SK-N-SH (cell line): Measurements from ENCODE around the gene TRIOBP. TPM values are rescaled to one million over a fixed set of nuclear protein-coding genes. Genes with fewer than 3 reads are reported as not detected.

Experiments
- CTCF ChIA-PET: fragments of 300-600, 350-600 bp; formaldehyde crosslinking; extraction: SDS; loops from one replicate; lab custom pipeline; 2021; lab: Yijun Ruan, JAX
- POLR2A ChIA-PET: fragments of 350-600 bp; sonication (Branson Sonifier 250); formaldehyde crosslinking; extraction: SDS; loops from one replicate; lab custom pipeline; 2020; ENCODE audit warnings: antibody characterized with exemption, inconsistent platforms; lab: Yijun Ruan, JAX
- DNase-seq: peaks from one replicate; pipeline ENCODE4 v3.0.0; 2012
- H2AFZ ChIP-seq: fragments of 200-600 bp; sonication (generic); 2 replicates; pipeline ENCODE4 v1.8.1; 2016; ENCODE audit warnings: antibody characterized with exemption, mild to moderate bottlenecking, low read depth
- H3F3A ChIP-seq: fragments of 200-600 bp; sonication (generic); replicated peaks from 2 replicates; pipeline ENCODE3; 2016; ENCODE audit warnings: antibody characterized with exemption, mild to moderate bottlenecking; ENCODE audit not compliant: insufficient read depth
- H3K27ac ChIP-seq, 2 experiments: fragments of 200-500 bp in 1 of 2; fragments of 200-600 bp in 1 of 2; sonication (Bioruptor generic) in 1 of 2; sonication (generic), shearing (Covaris generic) in 1 of 2; 2 replicates each; pipeline versions ENCODE4 v1.5.1 to v1.6.1; 2014 to 2016; ENCODE audit warnings: low read depth in 2 of 2, inconsistent platforms in 1 of 2, low read length in 1 of 2, mild to moderate bottlenecking in 1 of 2, mixed read lengths in 1 of 2
- H3K27me3 ChIP-seq: fragments of 200-600 bp; sonication (generic), shearing (Covaris generic); 2 replicates; pipeline ENCODE4 v1.6.1; 2016; ENCODE audit warnings: mixed run types; ENCODE audit not compliant: insufficient read depth
- H3K36me3 ChIP-seq, 2 experiments: fragments of 200-500 bp in 1 of 2; fragments of 200-600 bp in 1 of 2; sonication (Bioruptor generic) in 1 of 2; sonication (generic) in 1 of 2; replicated peaks in 1 of 2; 2 replicates each; pipeline versions ENCODE3 to v1.5.1; 2014 to 2016; ENCODE audit warnings: low read length in 1 of 2, mild to moderate bottlenecking in 1 of 2; ENCODE audit not compliant: insufficient read depth in 2 of 2, control insufficient read depth in 1 of 2
- H3K4me1 ChIP-seq, 2 experiments: fragments of 200-500 bp in 1 of 2; fragments of 200-600 bp in 1 of 2; sonication (Bioruptor generic) in 1 of 2; sonication (generic), shearing (Covaris generic) in 1 of 2; 2 replicates each; pipeline versions ENCODE4 v1.5.1 to v1.6.1; 2014 to 2016; ENCODE audit warnings: low read depth in 1 of 2, low read length in 1 of 2, mixed run types in 1 of 2; ENCODE audit not compliant: insufficient read depth in 2 of 2, control insufficient read depth in 1 of 2
- H3K4me2 ChIP-seq: fragments of 200-600 bp; sonication (generic), shearing (Covaris generic); 2 replicates; pipeline ENCODE4 v1.6.1; 2017; ENCODE audit warnings: mixed run types
- H3K4me3 ChIP-seq, 2 experiments: fragments of 200-500 bp in 1 of 2; fragments of 200-600 bp in 1 of 2; sonication (Bioruptor generic) in 1 of 2; sonication (generic), shearing (Covaris generic) in 1 of 2; 2 replicates each; pipeline versions ENCODE4 v1.5.1 to v1.8.1; 2014 to 2016; ENCODE audit warnings: low read depth in 2 of 2, inconsistent platforms in 1 of 2, low read length in 1 of 2, mild to moderate bottlenecking in 1 of 2, mixed read lengths in 1 of 2, moderate library complexity in 1 of 2
- H3K79me2 ChIP-seq: fragments of 200-600 bp; sonication (generic); 2 replicates; pipeline ENCODE4 v1.8.1; 2017; ENCODE audit warnings: mild to moderate bottlenecking; ENCODE audit not compliant: insufficient read depth
- H3K9ac ChIP-seq: fragments of 200-600 bp; sonication (generic); 2 replicates; pipeline ENCODE4 v1.6.1; 2017; ENCODE audit warnings: mixed run types
- H3K9me2 ChIP-seq: fragments of 200-600 bp; sonication (generic); 2 replicates; pipeline ENCODE4 v1.6.1; 2017; ENCODE audit warnings: mixed run types
- H3K9me3 ChIP-seq: fragments of 200-600 bp; sonication (generic); 2 replicates; pipeline ENCODE4 v1.6.1; 2017; ENCODE audit warnings: mixed run types, mild to moderate bottlenecking, moderate library complexity
- H4K20me1 ChIP-seq: fragments of 200-600 bp; sonication (generic); 2 replicates; pipeline ENCODE4 v1.6.1; 2017; ENCODE audit warnings: mild to moderate bottlenecking, mixed run types; ENCODE audit not compliant: insufficient read depth
- ELF1 ChIP-seq: IDR thresholded peaks from 2 replicates; pipeline ENCODE4 v1.4.0; 2012
- EP300 ChIP-seq, 2 experiments: IDR thresholded peaks; 2 replicates each; pipeline versions ENCODE4 v1.4.0 to v1.6.1; 2012; ENCODE audit warnings: borderline replicate concordance in 1 of 2, low read depth in 1 of 2, low read length in 1 of 2
- FOSL2 ChIP-seq: IDR thresholded peaks from 2 replicates; pipeline ENCODE4 v1.4.0; 2012; ENCODE audit warnings: low read depth, mild to moderate bottlenecking, moderate library complexity, borderline replicate concordance
- FOXJ3 ChIP-seq: sonication (generic); formaldehyde crosslinking; IDR thresholded peaks from 2 replicates; pipeline ENCODE4 v1.5.1; 2020; ENCODE audit warnings: mild to moderate bottlenecking, missing genetic modification reagents
- GABPA ChIP-seq: IDR thresholded peaks from 2 replicates; pipeline ENCODE4 v1.4.0; 2012; ENCODE audit warnings: low read depth, mild to moderate bottlenecking
- GATA2 ChIP-seq: sonication (generic); formaldehyde crosslinking; IDR thresholded peaks from 2 replicates; pipeline ENCODE4 v1.5.0; 2020; ENCODE audit warnings: mild to moderate bottlenecking, missing genetic modification reagents
- JUND ChIP-seq: IDR thresholded peaks from 2 replicates; pipeline ENCODE4 v1.4.0; 2012
- MEF2A ChIP-seq: IDR thresholded peaks from 2 replicates; pipeline ENCODE4 v1.4.0; 2012; ENCODE audit warnings: low read depth, borderline replicate concordance
- MXI1 ChIP-seq: IDR thresholded peaks from 2 replicates; pipeline ENCODE4 v1.6.1; 2012; ENCODE audit warnings: mild to moderate bottlenecking, low read depth, low read length, improper control_type of control experiment
- NFIC ChIP-seq: IDR thresholded peaks from 2 replicates; pipeline ENCODE4 v1.4.0; 2012; ENCODE audit warnings: borderline replicate concordance
- RXRA ChIP-seq: IDR thresholded peaks from 2 replicates; pipeline ENCODE4 v1.4.0; 2012; ENCODE audit warnings: low read depth, mild to moderate bottlenecking, borderline replicate concordance
- SMC3 ChIP-seq: IDR thresholded peaks from 2 replicates; pipeline ENCODE4 v1.6.1; 2012; ENCODE audit warnings: low read depth, low read length, improper control_type of control experiment
- TEAD4 ChIP-seq: IDR thresholded peaks from 2 replicates; pipeline ENCODE4 v1.4.0; 2012; ENCODE audit warnings: mild to moderate bottlenecking, borderline replicate concordance; ENCODE audit not compliant: insufficient read depth
- WGBS: methylation state at CpG from one replicate; pipeline ENCODE4 v1.1.6; 2017; ENCODE audit warnings: low lambda C conversion rate; 5-methylcytosine and 5-hydroxymethylcytosine counted together
- polyA plus RNA-seq, 3 experiments: library from polyadenylated mRNA; depleted of rRNA; stranded (reverse); fragments of >200 nt; gene quantifications; 2 replicates each; pipeline ENCODE4 v1.2.3, GENCODE V29; 2012
- TF ChIP-seq, protein P1 (sequence below): IDR thresholded peaks from 2 replicates; pipeline ENCODE4 v1.4.0; 2012; ENCODE audit warnings: low read depth, borderline replicate concordance
- TF ChIP-seq, protein P2 (sequence below): IDR thresholded peaks from 2 replicates; pipeline ENCODE4 v1.6.1; 2012; ENCODE audit warnings: mild to moderate bottlenecking, low read depth, low read length, moderate library complexity
- TF ChIP-seq, protein P3 (sequence below): fragments of 150-350 bp; IDR thresholded peaks from 2 replicates; pipeline ENCODE4 v1.6.1; 2016; ENCODE audit warnings: mild to moderate bottlenecking, low read depth, low read length

Gene TRIOBP
- polyA plus RNA-seq, 1 of the 3 experiments (the other 2 are of a cell fraction) = 43.6 TPM

DNA sequence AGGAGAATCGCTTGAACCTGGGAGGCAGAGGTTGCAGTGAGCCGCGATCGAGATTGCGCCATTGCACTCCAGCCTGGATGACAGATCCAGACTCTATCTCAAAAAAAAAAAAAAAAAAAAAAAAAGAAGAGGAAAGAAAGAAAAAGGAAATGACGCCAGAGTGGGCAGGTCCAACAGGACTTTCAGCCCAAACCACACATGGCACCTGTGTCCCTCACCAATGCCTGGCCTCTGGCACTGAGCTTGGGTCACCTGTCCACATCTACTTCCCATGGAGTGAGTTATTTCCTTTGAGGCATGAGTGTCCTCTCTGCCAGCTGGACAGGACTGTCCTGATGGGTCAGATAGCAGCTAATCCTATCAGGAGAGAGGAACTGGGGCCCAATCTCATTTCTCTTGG lies 95.6 kb downstream of the TRIOBP start:
- Histone ChIP-seq H3K9me3 (no peaks in the 10 kb centered on the region), H3F3A (no peaks in the 10 kb centered on the region), H4K20me1 (no peaks in the 10 kb centered on the region), H3K27ac (no peak overlapping the region), H3K4me1 (no peaks in the 10 kb centered on the region), H3K36me3 (no peaks in the 10 kb centered on the region), H3K79me2 (no peaks in the 10 kb centered on the region), H3K4me2 (no peak overlapping the region), H3K27me3 (no peaks in the 10 kb centered on the region), H2AFZ (no peak overlapping the region), H3K4me3 (no peak overlapping the region), H3K9me2 (no peaks in the 10 kb centered on the region), H3K9ac (no peak overlapping the region)
- TF ChIP-seq SMC3 (no peak), RXRA (no peak), TEAD4 (no peak), MEF2A (no peak), JUND (no peak), EP300 (IDR thresholded peaks at IDR 0.05; ENCODE audit: borderline replicate concordance in 1 of 2, low read depth in 1 of 2, low read length in 1 of 2) (no peak)
- TF ChIP-seq, protein P1, sequence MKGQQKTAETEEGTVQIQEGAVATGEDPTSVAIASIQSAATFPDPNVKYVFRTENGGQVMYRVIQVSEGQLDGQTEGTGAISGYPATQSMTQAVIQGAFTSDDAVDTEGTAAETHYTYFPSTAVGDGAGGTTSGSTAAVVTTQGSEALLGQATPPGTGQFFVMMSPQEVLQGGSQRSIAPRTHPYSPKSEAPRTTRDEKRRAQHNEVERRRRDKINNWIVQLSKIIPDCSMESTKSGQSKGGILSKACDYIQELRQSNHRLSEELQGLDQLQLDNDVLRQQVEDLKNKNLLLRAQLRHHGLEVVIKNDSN = no peak
- TF ChIP-seq, protein P2, sequence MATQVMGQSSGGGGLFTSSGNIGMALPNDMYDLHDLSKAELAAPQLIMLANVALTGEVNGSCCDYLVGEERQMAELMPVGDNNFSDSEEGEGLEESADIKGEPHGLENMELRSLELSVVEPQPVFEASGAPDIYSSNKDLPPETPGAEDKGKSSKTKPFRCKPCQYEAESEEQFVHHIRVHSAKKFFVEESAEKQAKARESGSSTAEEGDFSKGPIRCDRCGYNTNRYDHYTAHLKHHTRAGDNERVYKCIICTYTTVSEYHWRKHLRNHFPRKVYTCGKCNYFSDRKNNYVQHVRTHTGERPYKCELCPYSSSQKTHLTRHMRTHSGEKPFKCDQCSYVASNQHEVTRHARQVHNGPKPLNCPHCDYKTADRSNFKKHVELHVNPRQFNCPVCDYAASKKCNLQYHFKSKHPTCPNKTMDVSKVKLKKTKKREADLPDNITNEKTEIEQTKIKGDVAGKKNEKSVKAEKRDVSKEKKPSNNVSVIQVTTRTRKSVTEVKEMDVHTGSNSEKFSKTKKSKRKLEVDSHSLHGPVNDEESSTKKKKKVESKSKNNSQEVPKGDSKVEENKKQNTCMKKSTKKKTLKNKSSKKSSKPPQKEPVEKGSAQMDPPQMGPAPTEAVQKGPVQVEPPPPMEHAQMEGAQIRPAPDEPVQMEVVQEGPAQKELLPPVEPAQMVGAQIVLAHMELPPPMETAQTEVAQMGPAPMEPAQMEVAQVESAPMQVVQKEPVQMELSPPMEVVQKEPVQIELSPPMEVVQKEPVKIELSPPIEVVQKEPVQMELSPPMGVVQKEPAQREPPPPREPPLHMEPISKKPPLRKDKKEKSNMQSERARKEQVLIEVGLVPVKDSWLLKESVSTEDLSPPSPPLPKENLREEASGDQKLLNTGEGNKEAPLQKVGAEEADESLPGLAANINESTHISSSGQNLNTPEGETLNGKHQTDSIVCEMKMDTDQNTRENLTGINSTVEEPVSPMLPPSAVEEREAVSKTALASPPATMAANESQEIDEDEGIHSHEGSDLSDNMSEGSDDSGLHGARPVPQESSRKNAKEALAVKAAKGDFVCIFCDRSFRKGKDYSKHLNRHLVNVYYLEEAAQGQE = no peak
- POLR2A ChIA-PET = interaction anchor here (1.1 kb wide), 1 partner anchor 10 kb away, joined by 3 read pairs; no protein-coding TSS in a partner anchor
- DNase-seq = no peak
- WGBS = 85% methylated on average over 6 of the region's 6 CpGs
- CTCF ChIA-PET = interaction anchor here (0.6 to 2.0 kb wide), 12 partner anchors 8 to 186 kb away, joined by 3 to 7 read pairs (median 4); partner anchors contain the start of gene TRIOBP

DNA sequence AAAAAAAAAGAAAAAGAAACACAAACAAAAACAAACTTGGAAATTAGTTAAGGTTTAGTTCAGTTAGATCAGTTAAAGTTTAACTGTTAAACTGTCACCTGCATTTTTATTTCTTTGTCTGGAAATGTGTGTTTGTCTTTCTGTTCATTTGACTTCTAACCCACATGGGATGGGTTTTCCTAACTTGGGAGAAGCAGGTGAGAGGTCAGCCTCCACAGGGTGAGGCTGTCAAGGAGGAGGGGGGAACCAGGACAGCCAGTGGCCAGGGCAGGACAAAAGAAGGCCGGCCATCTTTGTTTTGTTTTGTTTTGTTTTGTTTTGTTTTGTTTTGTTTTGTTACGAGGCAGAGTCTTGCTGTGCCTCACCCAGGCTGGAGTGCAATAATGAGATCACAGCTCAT lies 97.5 kb downstream of the TRIOBP start:
- H2AFZ ChIP-seq = no peak overlapping the region
- no peaks in the 10 kb centered on the region for H3K79me2 ChIP-seq
- TF ChIP-seq ELF1 = no peak
- TF ChIP-seq GATA2 (CRISPR knock-in tag) = no peak
- TF ChIP-seq, protein P3, sequence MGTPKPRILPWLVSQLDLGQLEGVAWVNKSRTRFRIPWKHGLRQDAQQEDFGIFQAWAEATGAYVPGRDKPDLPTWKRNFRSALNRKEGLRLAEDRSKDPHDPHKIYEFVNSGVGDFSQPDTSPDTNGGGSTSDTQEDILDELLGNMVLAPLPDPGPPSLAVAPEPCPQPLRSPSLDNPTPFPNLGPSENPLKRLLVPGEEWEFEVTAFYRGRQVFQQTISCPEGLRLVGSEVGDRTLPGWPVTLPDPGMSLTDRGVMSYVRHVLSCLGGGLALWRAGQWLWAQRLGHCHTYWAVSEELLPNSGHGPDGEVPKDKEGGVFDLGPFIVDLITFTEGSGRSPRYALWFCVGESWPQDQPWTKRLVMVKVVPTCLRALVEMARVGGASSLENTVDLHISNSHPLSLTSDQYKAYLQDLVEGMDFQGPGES = no peak
- no peak for TF ChIP-seq FOSL2
- no peak for TF ChIP-seq NFIC
- no peak for TF ChIP-seq MEF2A
- no peak for TF ChIP-seq GABPA
- no peak for TF ChIP-seq TEAD4
- no peak for TF ChIP-seq MXI1
- no peak for TF ChIP-seq FOXJ3 (CRISPR knock-in tag)
- POLR2A ChIA-PET = no interaction called here
- WGBS = 80% methylated on average over 2 of the region's 2 CpGs
- H3K4me2 ChIP-seq = no peak overlapping the region
- no peaks in the 10 kb centered on the region for H3K9me3 ChIP-seq
- no peaks in the 10 kb centered on the region for H4K20me1 ChIP-seq
- peaks cover 0 to 2% of the 10 kb centered on the region in 2 experiments; a peak in 1 of 4 replicates for H3K4me1 ChIP-seq
- H3K9ac ChIP-seq = no peak overlapping the region
- no peaks in the 10 kb centered on the region for H3K9me2 ChIP-seq
- H3K4me3 ChIP-seq = no peak overlapping the region
- no peak overlapping the region for H3K27ac ChIP-seq
- CTCF ChIA-PET = interaction anchor here (1.0 kb wide), 1 partner anchor 151 kb away, joined by 3 read pairs; no protein-coding TSS in a partner anchor
- no peaks in the 10 kb centered on the region for H3F3A ChIP-seq
- H3K27me3 ChIP-seq = no peaks in the 10 kb centered on the region
- H3K36me3 ChIP-seq = no peaks in the 10 kb centered on the region
- DNase-seq = no peak
